K562 (cell line): Measurements from ENCODE around the gene ANKRD10. TPM values are rescaled to one million over a fixed set of nuclear protein-coding genes. Genes with fewer than 3 reads are reported as not detected.

Experiments used
- ATAC-seq: fragments of 200-7000 bp; cut with Tn5 transposase; 3 replicates; pipeline ENCODE4 v1.9.1; 2020; ENCODE audit warnings: moderate library complexity
- BruUV-seq: library from RNA; stranded (reverse); fragments of 400-500 nt; replicated peaks from 2 replicates; lab custom pipeline; 2021; lab: Mats Ljungman, UMichigan
- CTCF ChIA-PET: fragments of 300-600 bp; formaldehyde crosslinking; extraction: SDS; loops from one replicate; lab custom pipeline; 2021; ENCODE audit warnings: low intra/inter-chr PET ratio; lab: Yijun Ruan, JAX
- POLR2A ChIA-PET: fragments of 300-600, 350-650 bp; sonication (Branson Sonifier 250); formaldehyde crosslinking; extraction: SDS; loops from one replicate; lab custom pipeline; 2021; ENCODE audit warnings: antibody characterized with exemption, inconsistent platforms; lab: Yijun Ruan, JAX
- DNase-seq, 4 experiments: peaks; one replicate each; pipeline versions ENCODE4 v3.0.0 to v3.0.0-alpha.2; 2011 to 2018; ENCODE audit warnings: low spot score in 3 of 4, mixed read lengths in 3 of 4; ENCODE audit errors: extremely low read depth in 1 of 4
- FAIRE-seq: peaks from 2 replicates; lab custom pipeline; 2011; peaks lifted over from hg19 to GRCh38; lab: Jason Lieb, UNC
- H2AFZ ChIP-seq: 2 replicates; pipeline ENCODE4 v1.6.0; 2011; ENCODE audit warnings: low read depth, low read length, control low read depth, inconsistent platforms
- H3K27ac ChIP-seq: fragments of 200-600 bp; 3 replicates; pipeline ENCODE4 v1.8.0; 2011; ENCODE audit warnings: low read depth, mild to moderate bottlenecking, control low read depth, inconsistent platforms, low read length, moderate library complexity, mixed read lengths; ENCODE audit errors: extremely low read depth
- H3K27me3 ChIP-seq, 2 experiments: fragments of 300-600 bp in 1 of 2; 2 replicates in 1 of 2; 3 replicates in 1 of 2; pipeline versions ENCODE4 v1.6.0 to v1.8.0; 2011; ENCODE audit warnings: inconsistent platforms in 2 of 2, low read length in 2 of 2, mild to moderate bottlenecking in 1 of 2, mixed read lengths in 1 of 2, moderate library complexity in 1 of 2; ENCODE audit not compliant: control insufficient read depth in 2 of 2, insufficient read depth in 2 of 2
- H3K36me3 ChIP-seq: fragments of 300-600 bp; 3 replicates; pipeline ENCODE4 v1.8.0; 2011; ENCODE audit warnings: mild to moderate bottlenecking, low read length, inconsistent platforms; ENCODE audit not compliant: control insufficient read depth, insufficient read depth
- H3K4me1 ChIP-seq, 2 experiments: fragments of 200-600 bp in 1 of 2; replicated peaks in 1 of 2; 2 replicates in 1 of 2; 3 replicates in 1 of 2; pipeline versions ENCODE4 v1.5.1 to v1.8.0; 2011; ENCODE audit warnings: inconsistent platforms in 2 of 2, low read length in 2 of 2, mild to moderate bottlenecking in 1 of 2, mixed read lengths in 1 of 2, moderate library complexity in 1 of 2; ENCODE audit not compliant: control insufficient read depth in 2 of 2, insufficient read depth in 2 of 2
- H3K4me2 ChIP-seq: 2 replicates; pipeline ENCODE4 v1.6.1; 2011; ENCODE audit warnings: low read length, control low read depth, inconsistent platforms, mixed read lengths; ENCODE audit not compliant: insufficient read depth
- H3K4me3 ChIP-seq: fragments of 200-600 bp; sonication (generic), shearing (Covaris generic); 2 replicates; pipeline ENCODE4 v1.5.1; 2016; ENCODE audit warnings: control low read depth, inconsistent platforms
- H3K79me2 ChIP-seq: fragments of 200-600 bp; 3 replicates; pipeline ENCODE4 v1.8.0; 2011; ENCODE audit warnings: low read length, inconsistent platforms; ENCODE audit not compliant: control insufficient read depth, insufficient read depth
- H3K9ac ChIP-seq, 2 experiments: 2 replicates each; pipeline versions ENCODE4 v1.6.0 to v1.6.1; 2011; ENCODE audit warnings: low read depth in 2 of 2, low read length in 2 of 2, control low read depth in 1 of 2, inconsistent platforms in 1 of 2, mild to moderate bottlenecking in 1 of 2, mixed read lengths in 1 of 2; ENCODE audit not compliant: insufficient read depth in 1 of 2
- H3K9me1 ChIP-seq: one replicate; pipeline ENCODE4 v1.6.0; 2011; ENCODE audit warnings: inconsistent platforms, mild to moderate bottlenecking, low read length, moderate library complexity; ENCODE audit not compliant: control insufficient read depth, insufficient read depth
- H3K9me3 ChIP-seq: replicated peaks from 2 replicates; pipeline ENCODE4 v1.5.1; 2011; ENCODE audit warnings: low read depth, low read length, inconsistent platforms; ENCODE audit not compliant: control insufficient read depth, insufficient read depth
- H4K20me1 ChIP-seq: replicated peaks from 2 replicates; pipeline ENCODE4 v1.6.1; 2011; ENCODE audit warnings: low read length, inconsistent platforms, mixed read lengths; ENCODE audit not compliant: control insufficient read depth, insufficient read depth
- BRD4 ChIP-seq: fragments of 200-600 bp; sonication (generic); IDR thresholded peaks from 2 replicates; pipeline ENCODE4 v1.6.1; 2017; ENCODE audit warnings: inconsistent platforms
- GATA2 ChIP-seq: sonication (generic); formaldehyde crosslinking; IDR thresholded peaks from 2 replicates; pipeline ENCODE4 v1.4.0; 2020; ENCODE audit warnings: mild to moderate bottlenecking, missing genetic modification reagents
- ID3 ChIP-seq, 2 experiments: fragments of 250-450 bp in 1 of 2; fragments of 450-650 bp in 1 of 2; sonication (Bioruptor Pico) in 1 of 2; IDR thresholded peaks; 2 replicates each; pipeline versions ENCODE4 v1.6.1 to v1.8.0; 2016 to 2021; ENCODE audit warnings: mild to moderate bottlenecking in 2 of 2, moderate library complexity in 2 of 2, missing compliant biosample characterization in 1 of 2, missing genetic modification characterization in 1 of 2
- KDM5B ChIP-seq: fragments of 200-600 bp; sonication (generic); IDR thresholded peaks from 2 replicates; pipeline ENCODE4 v1.6.1; 2012; ENCODE audit warnings: low read depth, mild to moderate bottlenecking, moderate library complexity, low read length, control low read depth, inconsistent platforms; ENCODE audit not compliant: insufficient replicate concordance
- MECOM ChIP-seq: fragments of 250-450 bp; sonication (Bioruptor Pico); IDR thresholded peaks from 2 replicates; pipeline ENCODE4 v1.8.0; 2022; ENCODE audit warnings: inconsistent platforms
- NFIX ChIP-seq: fragments of 250-450 bp; sonication (Bioruptor Pico); IDR thresholded peaks from 2 replicates; pipeline ENCODE4 v1.4.0; 2020; ENCODE audit warnings: low read depth, mild to moderate bottlenecking, moderate library complexity
- NUFIP1 ChIP-seq: fragments of 450-650 bp; IDR thresholded peaks from 2 replicates; pipeline ENCODE4 v1.6.1; 2018; ENCODE audit not compliant: partially characterized antibody
- RNF2 ChIP-seq: sonication (generic); IDR thresholded peaks from 2 replicates; pipeline ENCODE4 v1.6.1; 2016
- RREB1 ChIP-seq: fragments of 250-450 bp; sonication (Bioruptor Pico); IDR thresholded peaks from 2 replicates; pipeline ENCODE4 v1.4.0; 2020
- SNAPC5 ChIP-seq: fragments of 250-450 bp; sonication (Bioruptor Pico); IDR thresholded peaks from 2 replicates; pipeline ENCODE4 v1.8.0; 2021; ENCODE audit warnings: moderate library complexity, mild to moderate bottlenecking, inconsistent platforms
- STAT5A ChIP-seq: IDR thresholded peaks from 2 replicates; pipeline ENCODE4 v1.6.1; 2012; ENCODE audit warnings: low read length, inconsistent platforms, borderline replicate concordance
- ZFP91 ChIP-seq: sonication (generic); formaldehyde crosslinking; IDR thresholded peaks from 2 replicates; pipeline ENCODE4 v1.8.0; 2022; ENCODE audit warnings: mild to moderate bottlenecking, missing genetic modification reagents
- ZNF311 ChIP-seq: fragments of 250-450 bp; sonication (Bioruptor Pico); IDR thresholded peaks from 2 replicates; pipeline ENCODE4 v1.4.0; 2020; ENCODE audit warnings: mild to moderate bottlenecking, moderate library complexity
- WGBS: fragments of 100-300 bp; shearing (Covaris generic); methylation state at CpG from one replicate; pipeline ENCODE4 v1.1.6; 2016; ENCODE audit warnings: low coverage, mixed read lengths; ENCODE audit not compliant: insufficient coverage; ENCODE audit errors: missing lambda C conversion rate; 5-methylcytosine and 5-hydroxymethylcytosine counted together
- in situ Hi-C: fragments of 300-500 bp; cut with MboI; formaldehyde crosslinking; loops from 4 replicates; pipeline ENCODE4 v1.15.0; 2018; ENCODE audit warnings: inconsistent platforms, mixed read lengths
- intact Hi-C: fragments of 100-400 bp; cut with micrococcal nuclease; formaldehyde crosslinking; loops from 2 replicates; pipeline ENCODE4 v1.14.2; 2022
- polyA plus RNA-seq, 8 experiments: library from polyadenylated mRNA; depleted of rRNA in 4 of 8; stranded (reverse) in 5 of 8; unstranded in 3 of 8; fragments of >200 nt; fragmentation: Nextera tagmentation in 2 of 8; fragmentation: Illumina TruSeq in 1 of 8; extraction: Ambion mirVana in 2 of 8; extraction: Trizol in 1 of 8; gene quantifications; 2 replicates each; pipeline versions ENCODE4 v1.2.1 to v1.2.3, GENCODE V29; 2011 to 2014; ENCODE audit warnings: inconsistent platforms in 1 of 8, missing spikeins in 1 of 8
- total RNA-seq, 7 experiments: library from RNA; depleted of rRNA in 6 of 7; stranded (reverse); fragments of >200 nt in 6 of 7; fragmentation: Illumina TruSeq in 2 of 7; extraction: Trizol in 2 of 7; gene quantifications; 2 replicates each; pipeline versions ENCODE4 v1.2.1 to v1.2.3, GENCODE V29; 2011 to 2021; ENCODE audit warnings: low replicate concordance in 1 of 7
- TF ChIP-seq, protein P1 (sequence below): fragments of 450-650 bp; formaldehyde crosslinking; IDR thresholded peaks from 2 replicates; pipeline ENCODE4 v1.4.0; 2020; ENCODE audit warnings: mild to moderate bottlenecking, moderate library complexity

Gene ANKRD10
- total and polyA plus RNA-seq, 9 of the 15 experiments (the other 6 are each of a cell fraction or from before 2014, with no cell fraction given): 21.7 to 183 (median 45.0) TPM

DNA sequence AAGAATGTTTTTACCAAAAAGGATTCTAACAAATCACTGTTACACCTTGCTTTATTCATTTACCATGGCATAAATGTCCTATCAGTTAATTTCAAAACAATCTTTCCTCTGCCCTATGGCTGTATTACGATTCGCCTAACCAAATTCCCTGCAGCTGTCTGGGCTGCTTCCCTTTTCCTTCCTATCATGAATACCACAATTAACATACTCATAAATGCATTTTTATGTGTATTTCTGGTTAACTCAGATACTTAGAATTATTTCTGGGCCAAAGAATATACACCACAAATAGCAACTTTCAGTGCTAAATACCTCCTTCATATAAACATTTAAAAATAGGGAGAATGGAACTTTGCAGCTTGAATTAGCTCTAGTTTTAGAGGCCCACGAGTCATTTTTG lies 30.4 kb downstream of the ANKRD10 start:
- H2AFZ ChIP-seq: no peak overlapping the region
- FAIRE-seq: no peak
- H3K9ac ChIP-seq: no peak overlapping the region
- DNase-seq: no peak
- BruUV-seq: no TSS peak
- ATAC-seq: no peak
- POLR2A ChIA-PET: interaction anchor here (1.2 to 1.7 kb wide), 4 partner anchors 8 to 20 kb away, joined by 3 to 7 read pairs (median 4); no protein-coding TSS in a partner anchor
- no peak overlapping the region for H3K27ac ChIP-seq
- H3K27me3 ChIP-seq: no peaks in the 10 kb centered on the region
- no peaks in the 10 kb centered on the region for H3K9me3 ChIP-seq
- CTCF ChIA-PET: no interaction called here
- no peaks in the 10 kb centered on the region for H3K4me1 ChIP-seq
- no peak overlapping the region for H3K4me3 ChIP-seq
- no peaks in the 10 kb centered on the region for H4K20me1 ChIP-seq
- intact Hi-C loops (no loop called here), in situ Hi-C loops (no loop called here)
- WGBS: 65% methylated on average over 3 of the region's 3 CpGs
- H3K36me3 ChIP-seq: no peaks in the 10 kb centered on the region
- no peaks in the 10 kb centered on the region for H3K9me1 ChIP-seq
- H3K79me2 ChIP-seq: no peaks in the 10 kb centered on the region
- no peak overlapping the region for H3K4me2 ChIP-seq
- TF ChIP-seq ZNF311 (no peak), ID3 (CRISPR knock-in tag; IDR thresholded peaks at IDR 0.05) (no peak), ID3 (tag; IDR thresholded peaks at IDR 0.05) (no peak), STAT5A (no peak), NUFIP1 (no peak), KDM5B (no peak), SNAPC5 (CRISPR knock-in tag) (no peak), ZFP91 (no peak), RREB1 (no peak), NFIX (CRISPR knock-in tag) (no peak), RNF2 (no peak), BRD4 (no peak), GATA2 (CRISPR knock-in tag) (no peak), MECOM (no peak)
- TF ChIP-seq, protein P1, sequence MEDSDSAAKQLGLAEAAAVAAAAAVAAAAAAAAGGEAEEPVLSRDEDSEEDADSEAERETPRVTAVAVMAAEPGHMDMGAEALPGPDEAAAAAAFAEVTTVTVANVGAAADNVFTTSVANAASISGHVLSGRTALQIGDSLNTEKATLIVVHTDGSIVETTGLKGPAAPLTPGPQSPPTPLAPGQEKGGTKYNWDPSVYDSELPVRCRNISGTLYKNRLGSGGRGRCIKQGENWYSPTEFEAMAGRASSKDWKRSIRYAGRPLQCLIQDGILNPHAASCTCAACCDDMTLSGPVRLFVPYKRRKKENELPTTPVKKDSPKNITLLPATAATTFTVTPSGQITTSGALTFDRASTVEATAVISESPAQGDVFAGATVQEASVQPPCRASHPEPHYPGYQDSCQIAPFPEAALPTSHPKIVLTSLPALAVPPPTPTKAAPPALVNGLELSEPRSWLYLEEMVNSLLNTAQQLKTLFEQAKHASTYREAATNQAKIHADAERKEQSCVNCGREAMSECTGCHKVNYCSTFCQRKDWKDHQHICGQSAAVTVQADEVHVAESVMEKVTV (CRISPR knock-in tag): no peak
